Measurements from ENCODE around the gene ANKRD55. TPM values are rescaled to one million over a fixed set of nuclear protein-coding genes. Genes with fewer than 3 reads are reported as not detected.
"Not testable (repeated sequence)": the region's sequence is repeated elsewhere in the genome, so short reads cannot be mapped to it uniquely, and the experiment has no call there.

The ANKRD55 gene
- total and polyA plus RNA-seq, 2 donors (not counting 1 experiment from before 2014, with no cell fraction given) = 0.07 TPM; not detected in 1

- Mint-ChIP-seq H3K27me3 (peaks cover 11% of the 10 kb centered on the region), H3K4me3 (no peak overlapping the region), H3K4me1 (peaks cover 6% of the 10 kb centered on the region), H3K27ac (no peak overlapping the region), H3K9me3 (ENCODE audit: insufficient read depth) (no peaks in the 10 kb centered on the region)
- H3K4me3 ChIP-seq (ENCODE audit: control extremely low read depth in 1 of 5, extremely low read depth in 1 of 5, insufficient read depth in 1 of 5, low read depth in 2 of 5, low read length in 4 of 5) = no peak overlapping the region
- no peaks in the 10 kb centered on the region for H3K9me3 ChIP-seq (ENCODE audit: control extremely low read depth in 1 of 3, control insufficient read depth in 2 of 3, insufficient read depth in 1 of 3, low read length in 2 of 3)
- H3K36me3 ChIP-seq (replicated peaks in 1 of 2; ENCODE audit: control extremely low read depth in 1 of 2, control insufficient read depth in 1 of 2, extremely low read depth in 1 of 2, insufficient read depth in 2 of 2, low read length in 1 of 2) = no peaks in the 10 kb centered on the region
- POLR2A ChIA-PET = no interaction called here
- H3K27me3 ChIP-seq (replicated peaks in 1 of 4; ENCODE audit: control extremely low read depth in 1 of 4, control insufficient read depth in 3 of 4, insufficient read depth in 4 of 4, low read length in 3 of 4) = peaks cover 0 to 4% (median 0%) of the 10 kb centered on the region in 4 experiments
- ATAC-seq (ENCODE audit: low read depth) = no peak
- no peak overlapping the region for H3K9ac ChIP-seq (ENCODE audit: low read length)
- no peak overlapping the region for H3K27ac ChIP-seq (ENCODE audit: low read length in 2 of 2)
- H2AFZ ChIP-seq (ENCODE audit: insufficient read depth, low read depth, low read length, poor library complexity, severe bottlenecking) = no peak overlapping the region
- 87% methylated on average over 4 of the region's 7 CpGs for WGBS (ENCODE audit: insufficient coverage)
- no peak for DNase-seq
- no peaks in the 10 kb centered on the region for H4K20me1 ChIP-seq (ENCODE audit: control insufficient read depth, insufficient read depth, low read length, poor library complexity, severe bottlenecking)
- no peak for TF ChIP-seq EZH2 (IDR thresholded peaks at IDR 0.05; ENCODE audit: borderline replicate concordance, insufficient read depth, low read depth, low read length, poor library complexity, severe bottlenecking)
- TF ChIP-seq CTCF (IDR thresholded peaks at IDR 0.05) = no peak
- H3K4me1 ChIP-seq (ENCODE audit: control insufficient read depth in 2 of 2, insufficient read depth in 2 of 2, low read length in 2 of 2) = peaks cover 3 to 8% of the 10 kb centered on the region in 2 donors
- intact Hi-C loops (cut with micrococcal nuclease) = no loop called here
- CTCF ChIA-PET = no interaction called here
- no peak overlapping the region for H3K4me2 ChIP-seq (replicated peaks; ENCODE audit: low read depth, low read length, poor library complexity, severe bottlenecking)
- no peaks in the 10 kb centered on the region for H3K79me2 ChIP-seq (ENCODE audit: control insufficient read depth, insufficient read depth, low read length)
Observed at GRCh38 chr5:56159521-56159947, 73.6 kb downstream of the ANKRD55 start.

- H3K4me1 ChIP-seq (ENCODE audit: control insufficient read depth in 2 of 2, insufficient read depth in 2 of 2, low read length in 2 of 2) = peaks cover 3 to 8% of the 10 kb centered on the region in 2 donors
- Mint-ChIP-seq H3K4me3 (no peak overlapping the region), H3K27ac (no peak overlapping the region), H3K9me3 (ENCODE audit: insufficient read depth) (no peaks in the 10 kb centered on the region), H3K4me1 (peaks cover 6% of the 10 kb centered on the region), H3K27me3 (peaks cover 7% of the 10 kb centered on the region)
- H3K4me2 ChIP-seq (replicated peaks; ENCODE audit: low read depth, low read length, poor library complexity, severe bottlenecking) = no peak overlapping the region
- POLR2A ChIA-PET = no interaction called here
- no peaks in the 10 kb centered on the region for H3K79me2 ChIP-seq (ENCODE audit: control insufficient read depth, insufficient read depth, low read length)
- 100% methylated on average over 1 of the region's 4 CpGs for WGBS (ENCODE audit: insufficient coverage)
- no peak overlapping the region for H3K4me3 ChIP-seq (ENCODE audit: control extremely low read depth in 1 of 5, extremely low read depth in 1 of 5, insufficient read depth in 1 of 5, low read depth in 2 of 5, low read length in 4 of 5)
- H3K27ac ChIP-seq (ENCODE audit: low read length in 2 of 2) = no peak overlapping the region
- no peak overlapping the region for H3K9ac ChIP-seq (ENCODE audit: low read length)
- H4K20me1 ChIP-seq (ENCODE audit: control insufficient read depth, insufficient read depth, low read length, poor library complexity, severe bottlenecking) = no peaks in the 10 kb centered on the region
- peaks cover 0 to 2% (median 0%) of the 10 kb centered on the region in 4 experiments for H3K27me3 ChIP-seq (replicated peaks in 1 of 4; ENCODE audit: control extremely low read depth in 1 of 4, control insufficient read depth in 3 of 4, insufficient read depth in 4 of 4, low read length in 3 of 4)
- H2AFZ ChIP-seq (ENCODE audit: insufficient read depth, low read depth, low read length, poor library complexity, severe bottlenecking) = no peak overlapping the region
- no peaks in the 10 kb centered on the region for H3K36me3 ChIP-seq (replicated peaks in 1 of 2; ENCODE audit: control extremely low read depth in 1 of 2, control insufficient read depth in 1 of 2, extremely low read depth in 1 of 2, insufficient read depth in 2 of 2, low read length in 1 of 2)
- no peak for TF ChIP-seq CTCF (IDR thresholded peaks at IDR 0.05)
- TF ChIP-seq EZH2 (IDR thresholded peaks at IDR 0.05; ENCODE audit: borderline replicate concordance, insufficient read depth, low read depth, low read length, poor library complexity, severe bottlenecking) = no peak
- H3K9me3 ChIP-seq (ENCODE audit: control extremely low read depth in 1 of 3, control insufficient read depth in 2 of 3, insufficient read depth in 1 of 3, low read length in 2 of 3) = no peaks in the 10 kb centered on the region
- CTCF ChIA-PET = no interaction called here
- ATAC-seq (ENCODE audit: low read depth) = no peak
- intact Hi-C loops (cut with micrococcal nuclease) = no loop called here
- DNase-seq = no peak
Observed at GRCh38 chr5:56158331-56158960, 74.7 kb downstream of the ANKRD55 start.

GRCh38 chr5:56157191-56157621 lies 75.9 kb downstream of the ANKRD55 start:
- H3K36me3 ChIP-seq (replicated peaks in 1 of 2; ENCODE audit: control extremely low read depth in 1 of 2, control insufficient read depth in 1 of 2, extremely low read depth in 1 of 2, insufficient read depth in 2 of 2, low read length in 1 of 2); intact Hi-C loops (cut with micrococcal nuclease); ATAC-seq (ENCODE audit: low read depth); H3K27me3 Mint-ChIP-seq; H3K27ac ChIP-seq (ENCODE audit: low read length in 2 of 2); H3K9ac ChIP-seq (ENCODE audit: low read length); H3K4me1 Mint-ChIP-seq; CTCF ChIA-PET; H3K4me2 ChIP-seq (replicated peaks; ENCODE audit: low read depth, low read length, poor library complexity, severe bottlenecking); H3K27me3 ChIP-seq (replicated peaks in 1 of 4; ENCODE audit: control extremely low read depth in 1 of 4, control insufficient read depth in 3 of 4, insufficient read depth in 4 of 4, low read length in 3 of 4); H4K20me1 ChIP-seq (ENCODE audit: control insufficient read depth, insufficient read depth, low read length, poor library complexity, severe bottlenecking); H3K4me3 ChIP-seq (ENCODE audit: control extremely low read depth in 1 of 5, extremely low read depth in 1 of 5, insufficient read depth in 1 of 5, low read depth in 2 of 5, low read length in 4 of 5); H3K4me1 ChIP-seq (ENCODE audit: control insufficient read depth in 2 of 2, insufficient read depth in 2 of 2, low read length in 2 of 2); H3K9me3 ChIP-seq (ENCODE audit: control extremely low read depth in 1 of 3, control insufficient read depth in 2 of 3, insufficient read depth in 1 of 3, low read length in 2 of 3); DNase-seq; H3K79me2 ChIP-seq (ENCODE audit: control insufficient read depth, insufficient read depth, low read length); H3K9me3 Mint-ChIP-seq (ENCODE audit: insufficient read depth); H3K27ac Mint-ChIP-seq; POLR2A ChIA-PET; H2AFZ ChIP-seq (ENCODE audit: insufficient read depth, low read depth, low read length, poor library complexity, severe bottlenecking); H3K4me3 Mint-ChIP-seq: not testable (repeated sequence)
- WGBS (ENCODE audit: insufficient coverage) = 100% methylated on average over 2 of the region's 5 CpGs

All from B cell (primary cell).